Karpas-422 (cell line): ENCODE measurements around the gene TRANK1. TPM values are rescaled to one million over a fixed set of nuclear protein-coding genes. Genes with fewer than 3 reads are reported as not detected.
"Not testable (repeated sequence)": the region's sequence is repeated elsewhere in the genome, so short reads cannot be mapped to it uniquely, and the experiment has no call there.

Experiments
- DNase-seq: peaks from one replicate; pipeline ENCODE4 v3.0.0-alpha.2; 2015
- H2AFZ ChIP-seq: fragments of 200-600 bp; sonication (generic); 2 replicates; pipeline ENCODE4 v1.6.1; 2014; ENCODE audit warnings: antibody characterized with exemption, low read length, mixed read lengths
- H3K27ac ChIP-seq: fragments of 200-600 bp; sonication (generic); 2 replicates; pipeline ENCODE4 v1.5.1; 2014; ENCODE audit warnings: mild to moderate bottlenecking, low read length, moderate library complexity
- H3K27me3 ChIP-seq: fragments of 200-600 bp; sonication (generic); 2 replicates; pipeline ENCODE4 v1.6.1; 2014; ENCODE audit warnings: low read length, mixed read lengths
- H3K36me3 ChIP-seq: fragments of 200-600 bp; sonication (generic); 2 replicates; pipeline ENCODE4 v1.6.1; 2014; ENCODE audit warnings: low read length, mixed read lengths; ENCODE audit not compliant: insufficient read depth
- H3K4me1 ChIP-seq: fragments of 200-600 bp; sonication (generic); 2 replicates; pipeline ENCODE4 v1.6.1; 2014; ENCODE audit warnings: mild to moderate bottlenecking, low read length, mixed read lengths
- H3K4me2 ChIP-seq: fragments of 200-600 bp; sonication (generic); 2 replicates; pipeline ENCODE4 v1.6.1; 2014; ENCODE audit warnings: low read length, low read depth, mild to moderate bottlenecking; ENCODE audit not compliant: poor library complexity, severe bottlenecking
- H3K4me3 ChIP-seq: fragments of 200-600 bp; sonication (generic); 2 replicates; pipeline ENCODE4 v1.5.1; 2014; ENCODE audit warnings: mild to moderate bottlenecking, antibody characterized with exemption, low read length, mixed read lengths
- H3K79me2 ChIP-seq: fragments of 200-600 bp; sonication (generic); 2 replicates; pipeline ENCODE4 v1.6.1; 2014; ENCODE audit warnings: mild to moderate bottlenecking, low read length, mixed read lengths
- H3K9ac ChIP-seq: fragments of 200-600 bp; sonication (generic); 2 replicates; pipeline ENCODE4 v1.6.0; 2014; ENCODE audit warnings: low read length
- H3K9me2 ChIP-seq: fragments of 200-600 bp; sonication (generic), shearing (Covaris generic); replicated peaks from 2 replicates; pipeline ENCODE4 v1.6.0; 2014; ENCODE audit warnings: mild to moderate bottlenecking, low read length, moderate library complexity; ENCODE audit not compliant: insufficient read depth
- H3K9me3 ChIP-seq: fragments of 300-700, 200-600 bp; sonication (generic); 2 replicates; pipeline ENCODE4 v1.6.1; 2014; ENCODE audit warnings: low read length, mixed read lengths
- H4K20me1 ChIP-seq: fragments of 200-600 bp; sonication (generic); 2 replicates; pipeline ENCODE4 v1.6.1; 2014; ENCODE audit warnings: mild to moderate bottlenecking, antibody characterized with exemption, low read length, low read depth; ENCODE audit not compliant: insufficient read depth
- total RNA-seq: library from RNA; depleted of rRNA; stranded (reverse); fragments of >200 nt; shearing (Covaris generic); gene quantifications from 2 replicates; pipeline ENCODE4 v1.2.3, GENCODE V29; 2014; ENCODE audit warnings: low replicate concordance

TRANK1 gene
- total RNA-seq, 1 experiment from 2014 or later = 123 TPM

DNA sequence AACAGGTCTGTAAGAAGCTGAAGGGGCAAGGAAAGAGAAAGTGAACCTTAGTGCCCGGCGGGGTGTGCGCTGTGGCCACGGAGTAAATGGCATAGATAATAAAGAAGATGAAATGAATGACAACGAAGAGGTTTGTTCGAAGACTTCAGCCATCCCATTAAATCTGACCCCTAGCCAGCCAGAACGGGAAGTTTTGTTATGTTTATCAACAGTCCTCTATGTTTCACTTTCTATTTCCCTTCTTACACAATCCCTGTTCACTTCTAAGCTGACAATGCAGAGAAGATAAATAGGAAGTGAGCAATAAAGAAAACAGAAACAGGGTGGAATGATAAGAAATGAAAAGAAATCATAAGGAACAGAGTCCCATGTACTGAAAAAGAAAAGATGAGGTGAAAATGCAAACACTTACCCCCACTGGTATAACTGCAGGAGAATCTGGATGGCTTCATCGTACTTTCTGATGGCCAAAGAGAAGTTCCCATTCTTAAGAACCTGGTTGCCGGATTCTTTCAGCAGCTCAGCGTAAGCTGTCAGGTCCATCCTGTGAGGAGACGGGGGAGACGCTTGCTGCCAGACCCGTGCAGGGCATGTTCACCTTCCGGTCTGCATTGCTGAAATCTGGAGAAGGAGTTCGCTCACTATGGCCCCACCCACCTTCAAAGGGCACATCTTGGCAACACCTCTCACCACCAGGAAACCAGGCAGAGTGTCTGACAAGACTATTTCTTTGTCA lies 36.8 kb downstream of the TRANK1 start:
- Histone ChIP-seq H3K79me2 (peaks cover 69% of the 10 kb centered on the region), H3K9me3 (no peaks in the 10 kb centered on the region), H3K4me3 (peak overlapping the region; percentile 70), H3K27me3 (no peaks in the 10 kb centered on the region), H3K36me3 (0 out of 2 replicates have a peak, but pooled peaks cover 3% of the 10 kb centered on the region), H3K4me1 (peaks cover 65% of the 10 kb centered on the region), H2AFZ (no peak overlapping the region), H3K9ac (peak overlapping the region; percentile 68), H3K27ac (peak overlapping the region; percentile 80), H4K20me1 (no peaks in the 10 kb centered on the region), H3K9me2 (no peaks in the 10 kb centered on the region), H3K4me2 (peak overlapping the region; percentile 87)
- peak; percentile 89 for DNase-seq

DNA sequence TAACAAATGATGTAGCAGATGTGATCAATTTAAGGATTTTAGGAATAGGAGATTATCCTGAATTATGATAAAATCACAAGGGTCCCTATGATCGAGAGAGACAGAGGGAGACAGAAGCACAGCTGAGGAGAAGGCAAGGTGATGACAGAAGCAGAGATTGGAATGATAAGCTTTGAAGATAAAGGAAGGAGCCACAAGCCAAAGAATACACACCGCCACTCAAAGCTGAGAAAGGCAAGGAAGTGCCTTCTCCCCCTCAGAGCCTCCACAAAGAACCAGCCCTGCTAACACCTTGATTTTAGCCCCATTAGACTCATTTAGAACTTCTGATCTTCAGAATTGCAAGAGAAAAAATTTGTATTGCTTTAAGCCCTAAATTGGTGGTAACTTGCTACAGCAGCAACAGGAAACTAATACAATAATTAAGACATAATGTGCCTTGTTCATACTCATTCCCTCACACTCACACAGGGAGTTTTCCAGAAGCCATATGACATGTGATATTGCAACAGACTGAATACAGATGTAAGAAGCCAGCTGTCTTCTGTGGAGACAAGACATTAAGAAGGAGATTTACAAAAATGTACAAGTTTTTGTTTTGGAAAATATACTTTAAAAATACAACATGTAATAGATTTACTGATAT lies 38.2 kb downstream of the TRANK1 start:
- Histone ChIP-seq H3K27ac (peak overlapping the region; percentile 59), H3K79me2 (peaks cover 70% of the 10 kb centered on the region), H3K36me3 (peaks cover 15% of the 10 kb centered on the region; the same call in 1 of the 2 replicates), H3K4me1 (peaks cover 67% of the 10 kb centered on the region), H2AFZ (no peak overlapping the region), H3K27me3 (no peaks in the 10 kb centered on the region), H3K4me2 (peak overlapping the region; percentile 12), H3K9me3 (no peaks in the 10 kb centered on the region), H4K20me1 (no peaks in the 10 kb centered on the region), H3K4me3 (no peak overlapping the region), H3K9me2 (no peaks in the 10 kb centered on the region), H3K9ac (peak overlapping the region; percentile 16; the same call in 1 of the 2 replicates)
- no peak for DNase-seq

- Histone ChIP-seq H3K9ac (no peak overlapping the region; the same call in 1 of the 2 replicates), H3K4me1 (peaks cover 71% of the 10 kb centered on the region), H3K9me3 (no peaks in the 10 kb centered on the region), H3K27ac (peak overlapping the region; percentile 59), H3K4me3 (no peak overlapping the region), H3K4me2 (no peak overlapping the region), H3K9me2 (no peaks in the 10 kb centered on the region), H2AFZ (no peak overlapping the region), H3K36me3 (peaks cover 15% of the 10 kb centered on the region; the same call in 1 of the 2 replicates), H4K20me1 (no peaks in the 10 kb centered on the region), H3K27me3 (no peaks in the 10 kb centered on the region), H3K79me2 (peaks cover 64% of the 10 kb centered on the region)
- DNase-seq = no peak
Measured at GRCh38 chr3:36905545-36905944, 39.3 kb downstream of the TRANK1 start.

- H4K20me1 ChIP-seq = no peaks in the 10 kb centered on the region
- no peaks in the 10 kb centered on the region for H3K9me2 ChIP-seq
- no peaks in the 10 kb centered on the region for H3K9me3 ChIP-seq
- H3K4me1 ChIP-seq = peaks cover 68% of the 10 kb centered on the region
- H3K9ac ChIP-seq = no peak overlapping the region
- peaks cover 64% of the 10 kb centered on the region for H3K79me2 ChIP-seq
- no peaks in the 10 kb centered on the region for H3K27me3 ChIP-seq
- H3K4me2 ChIP-seq = no peak overlapping the region
- no peak overlapping the region for H3K4me3 ChIP-seq
- no peak overlapping the region for H3K27ac ChIP-seq
- peaks cover 21% of the 10 kb centered on the region for H3K36me3 ChIP-seq
- DNase-seq = no peak
- H2AFZ ChIP-seq = no peak overlapping the region
Measured at GRCh38 chr3:36904641-36905040, 40.2 kb downstream of the TRANK1 start.

GRCh38 chr3:36904065-36904464 lies 40.8 kb downstream of the TRANK1 start:
- Histone ChIP-seq H3K36me3 (peaks cover 27% of the 10 kb centered on the region), H3K79me2 (peaks cover 60% of the 10 kb centered on the region), H3K4me1 (peaks cover 62% of the 10 kb centered on the region), H3K27ac (peak overlapping the region; percentile 99)
- H4K20me1 ChIP-seq, H3K4me2 ChIP-seq, H3K27me3 ChIP-seq, H3K9me3 ChIP-seq, H3K4me3 ChIP-seq, H3K9ac ChIP-seq, H2AFZ ChIP-seq, H3K9me2 ChIP-seq, DNase-seq: not testable (repeated sequence)

DNA sequence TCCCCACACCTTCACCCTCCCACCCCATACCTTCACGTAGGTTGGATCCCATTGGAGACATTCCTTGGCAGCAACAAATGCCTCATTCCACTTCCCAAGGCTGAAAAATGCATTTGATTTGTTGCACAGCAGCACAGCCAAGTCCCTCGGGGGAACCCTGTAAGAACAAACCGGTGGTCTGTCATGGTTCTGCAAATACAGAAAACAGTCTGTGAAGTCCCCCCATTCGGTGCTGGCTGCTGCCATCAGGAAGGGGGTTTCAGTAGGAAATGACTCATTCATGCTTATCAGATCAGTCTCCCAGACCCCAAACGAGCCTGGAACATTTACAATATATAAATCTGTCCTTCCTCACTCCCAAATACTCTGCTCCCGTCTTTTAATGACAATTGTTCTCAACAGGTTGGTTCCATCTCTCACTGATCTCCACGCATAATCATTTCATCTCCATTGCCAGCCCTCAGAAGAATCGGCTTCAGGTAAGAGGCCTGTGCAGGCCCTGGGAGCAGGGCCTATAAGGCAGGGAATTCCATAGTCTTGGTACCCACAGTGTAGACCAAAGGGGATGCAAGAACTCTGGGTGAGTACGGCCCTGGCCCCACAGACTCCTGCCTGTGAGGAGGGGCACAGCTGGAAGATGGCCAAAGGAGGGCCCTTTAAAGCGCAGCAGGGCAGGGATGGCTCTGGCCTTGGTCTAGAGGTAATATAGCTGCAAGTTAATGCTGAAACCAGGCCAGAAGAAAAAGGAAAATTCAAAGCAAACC lies 41.6 kb downstream of the TRANK1 start:
- peaks cover 55% of the 10 kb centered on the region for H3K4me1 ChIP-seq
- peak overlapping the region; percentile 6 for H3K9ac ChIP-seq
- no peak overlapping the region for H3K4me3 ChIP-seq
- H2AFZ ChIP-seq = no peak overlapping the region
- H3K27me3 ChIP-seq = no peaks in the 10 kb centered on the region
- no peak for DNase-seq
- peak overlapping the region; percentile 71 for H3K4me2 ChIP-seq
- no peaks in the 10 kb centered on the region for H3K9me3 ChIP-seq
- H3K27ac ChIP-seq = peak overlapping the region; percentile 99
- H3K79me2 ChIP-seq = peaks cover 53% of the 10 kb centered on the region
- H3K9me2 ChIP-seq = no peaks in the 10 kb centered on the region
- peaks cover 30% of the 10 kb centered on the region for H3K36me3 ChIP-seq
- H4K20me1 ChIP-seq = no peaks in the 10 kb centered on the region

GRCh38 chr3:36901588-36901987 lies 43.3 kb downstream of the TRANK1 start:
- Histone ChIP-seq H3K27me3 (no peaks in the 10 kb centered on the region), H3K4me1 (peaks cover 45% of the 10 kb centered on the region), H3K36me3 (peaks cover 35% of the 10 kb centered on the region), H4K20me1 (no peaks in the 10 kb centered on the region), H3K9me2 (no peaks in the 10 kb centered on the region), H3K9ac (peak overlapping the region; percentile 59), H3K27ac (peak overlapping the region; percentile 99), H3K9me3 (no peaks in the 10 kb centered on the region), H3K4me2 (peak overlapping the region; percentile 71), H2AFZ (no peak overlapping the region), H3K79me2 (peaks cover 43% of the 10 kb centered on the region), H3K4me3 (peak overlapping the region; percentile 48)
- DNase-seq = no peak
